ENCODE measurements around the gene PCSK6.

DNA sequence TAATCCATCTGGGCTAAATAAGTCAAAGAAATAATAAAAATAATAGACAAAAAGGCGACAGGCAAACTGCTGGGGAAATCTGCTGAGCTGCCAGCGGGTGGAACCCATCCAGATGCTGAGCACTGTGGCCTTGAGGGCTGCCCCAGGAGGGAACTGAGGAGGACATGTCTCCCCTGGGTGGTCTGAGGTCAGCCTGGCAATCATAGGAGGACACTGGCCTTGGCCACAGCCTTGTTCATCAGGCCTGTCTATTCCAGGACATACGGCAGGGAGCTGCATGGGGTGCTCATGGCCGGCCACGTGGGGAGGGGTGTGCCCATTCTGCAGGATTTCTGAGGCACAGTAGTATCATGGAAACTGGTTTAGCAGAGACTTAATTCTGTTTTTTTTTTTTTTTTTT, 173.0 kb downstream of the PCSK6 start:
- TF ChIP-seq, protein P1, sequence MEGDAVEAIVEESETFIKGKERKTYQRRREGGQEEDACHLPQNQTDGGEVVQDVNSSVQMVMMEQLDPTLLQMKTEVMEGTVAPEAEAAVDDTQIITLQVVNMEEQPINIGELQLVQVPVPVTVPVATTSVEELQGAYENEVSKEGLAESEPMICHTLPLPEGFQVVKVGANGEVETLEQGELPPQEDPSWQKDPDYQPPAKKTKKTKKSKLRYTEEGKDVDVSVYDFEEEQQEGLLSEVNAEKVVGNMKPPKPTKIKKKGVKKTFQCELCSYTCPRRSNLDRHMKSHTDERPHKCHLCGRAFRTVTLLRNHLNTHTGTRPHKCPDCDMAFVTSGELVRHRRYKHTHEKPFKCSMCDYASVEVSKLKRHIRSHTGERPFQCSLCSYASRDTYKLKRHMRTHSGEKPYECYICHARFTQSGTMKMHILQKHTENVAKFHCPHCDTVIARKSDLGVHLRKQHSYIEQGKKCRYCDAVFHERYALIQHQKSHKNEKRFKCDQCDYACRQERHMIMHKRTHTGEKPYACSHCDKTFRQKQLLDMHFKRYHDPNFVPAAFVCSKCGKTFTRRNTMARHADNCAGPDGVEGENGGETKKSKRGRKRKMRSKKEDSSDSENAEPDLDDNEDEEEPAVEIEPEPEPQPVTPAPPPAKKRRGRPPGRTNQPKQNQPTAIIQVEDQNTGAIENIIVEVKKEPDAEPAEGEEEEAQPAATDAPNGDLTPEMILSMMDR (IDR thresholded peaks at IDR 0.05): no peak
- TF ChIP-seq POLR2A (IDR thresholded peaks at IDR 0.05): no peak
- no peak for TF ChIP-seq EP300 (IDR thresholded peaks at IDR 0.05)
